Measurements from ENCODE around the gene GLCCI1. TPM values are rescaled to one million over a fixed set of nuclear protein-coding genes. Genes with fewer than 3 reads are reported as not detected.

Gene GLCCI1
- total and polyA plus RNA-seq, 2 of the 8 experiments (the other 6 are each of a cell fraction or from before 2014, with no cell fraction given) = 12.4 to 27.7 TPM

DNA sequence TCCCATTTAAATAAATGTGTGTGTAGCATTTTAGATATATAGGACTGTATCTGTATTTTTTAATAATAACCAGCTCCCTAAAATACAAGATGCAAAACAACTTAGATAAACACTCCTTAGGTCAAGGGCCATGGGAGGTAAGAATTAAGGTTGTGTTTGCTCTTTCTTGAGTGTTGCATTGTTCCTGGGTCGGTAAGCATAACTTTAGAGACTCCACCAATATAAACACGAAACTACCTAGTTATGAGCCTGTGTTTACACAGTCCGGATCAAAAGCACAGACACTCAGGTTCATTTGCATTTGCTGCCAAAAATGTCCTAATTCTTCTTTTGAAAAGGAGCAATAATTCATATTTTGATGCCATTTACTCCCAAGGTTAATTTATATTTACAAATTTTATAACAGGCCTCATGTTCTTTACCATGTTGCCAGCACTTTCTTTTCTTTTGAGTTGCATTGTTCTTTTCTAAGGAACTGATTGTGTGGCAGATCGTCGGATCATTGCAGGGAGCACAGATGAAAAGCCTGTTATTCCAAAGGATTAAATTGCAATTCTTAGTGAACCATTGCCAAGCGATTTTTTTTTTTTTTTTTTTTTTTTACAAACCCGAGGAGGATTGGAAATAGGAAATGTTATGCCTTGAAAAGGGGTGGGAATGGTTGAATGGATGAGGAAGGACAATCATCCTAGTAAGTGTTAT is 45.8 kb upstream of the GLCCI1 start:
- 72% methylated on average over 6 of the region's 7 CpGs; no CpG with 5 or more reads in 1 of the 2 experiments for WGBS, 2 experiments (ENCODE audit: extremely low coverage in 1 of 2, insufficient coverage in 1 of 2, insufficient read length in 1 of 2, insufficient replicate concordance in 2 of 2, low coverage in 1 of 2, low lambda C conversion rate in 2 of 2, missing lambda C conversion rate in 1 of 2)
- ChIA-PET POLR2A (ENCODE audit: partially characterized antibody) (no interaction called here), CTCF (ENCODE audit: partially characterized antibody) (interaction anchor here (0.7 to 1.8 kb wide), 2 partner anchors 242 to 292 kb away, joined by 4 read pairs; no protein-coding TSS in a partner anchor)
- H4K5ac ChIP-seq (ENCODE audit: insufficient read length, low read depth, low read length) = no peak overlapping the region
- no peaks in the 10 kb centered on the region for H3K79me1 ChIP-seq (ENCODE audit: low read depth, low read length)
- H2BK5ac ChIP-seq (ENCODE audit: low read depth, low read length) = no peak overlapping the region
- H2BK20ac ChIP-seq (ENCODE audit: low read length) = no peak overlapping the region
- FAIRE-seq (no peak), DNase-seq (ENCODE audit: low read depth in 1 of 2, low spot score in 2 of 2) (no peak)
- no peak overlapping the region for H4K8ac ChIP-seq (ENCODE audit: extremely low read depth, insufficient read depth, low read length)
- H2AK5ac ChIP-seq (ENCODE audit: low read depth, low read length) = no peak overlapping the region
- H2AFZ ChIP-seq (ENCODE audit: low read length) = no peak overlapping the region
- no peak overlapping the region for H3K27ac ChIP-seq (ENCODE audit: low read depth, low read length)
- no peak overlapping the region for H2BK15ac ChIP-seq (ENCODE audit: low read length)
- no peak overlapping the region for H4K91ac ChIP-seq (replicated peaks; ENCODE audit: insufficient read length, low read length)
- H2BK12ac ChIP-seq (ENCODE audit: low read depth, low read length) = no peak overlapping the region
- H3K36me3 ChIP-seq (ENCODE audit: control insufficient read depth in 2 of 4, insufficient read depth in 4 of 4, low read length in 3 of 4) = no peaks in the 10 kb centered on the region
- H3K14ac ChIP-seq (ENCODE audit: insufficient read length) = no peak overlapping the region
- no peak for TF ChIP-seq RXRA (IDR thresholded peaks at IDR 0.05; ENCODE audit: insufficient read depth, low read depth, low read length)
- no peak overlapping the region for H3K23ac ChIP-seq (ENCODE audit: insufficient read length)
- no peaks in the 10 kb centered on the region for H3K9me3 ChIP-seq (ENCODE audit: insufficient read depth in 2 of 2, low read depth in 1 of 2, low read length in 1 of 2)
- peaks cover 0 to 26% (median 2%) of the 10 kb centered on the region in 4 experiments; a peak in 3 of 7 replicates for H3K4me1 ChIP-seq (replicated peaks in 1 of 4; ENCODE audit: control insufficient read depth in 3 of 4, insufficient read depth in 4 of 4, low read length in 3 of 4)
- no peak overlapping the region for H3K4me2 ChIP-seq (ENCODE audit: insufficient read depth in 1 of 2, low read depth in 2 of 2, low read length in 2 of 2)
- no peaks in the 10 kb centered on the region for H3K27me3 ChIP-seq (replicated peaks in 1 of 4; ENCODE audit: control insufficient read depth in 3 of 4, extremely low read depth in 1 of 4, insufficient read depth in 3 of 4, low read length in 3 of 4)
- H3K4me3 ChIP-seq (ENCODE audit: extremely low read depth in 1 of 4, insufficient read depth in 2 of 4, low read depth in 3 of 4, low read length in 4 of 4) = no peak overlapping the region
- H2BK120ac ChIP-seq (replicated peaks; ENCODE audit: low read depth, low read length) = no peak overlapping the region
- H3K23me2 ChIP-seq (ENCODE audit: low read depth, low read length) = no peaks in the 10 kb centered on the region; the same call in 1 of the 2 replicates
- H3K79me2 ChIP-seq (ENCODE audit: control insufficient read depth in 1 of 2, insufficient read depth in 2 of 2, low read length in 2 of 2) = no peaks in the 10 kb centered on the region
- H4K20me1 ChIP-seq (replicated peaks in 1 of 2; ENCODE audit: control insufficient read depth in 1 of 2, insufficient read depth in 2 of 2, low read length in 2 of 2) = no peaks in the 10 kb centered on the region
- no peak overlapping the region for H3K56ac ChIP-seq (replicated peaks; ENCODE audit: insufficient read length, low read depth, low read length)
- H3K18ac ChIP-seq (ENCODE audit: extremely low read depth, low read length) = no peak overlapping the region
- no peak overlapping the region for H3K4ac ChIP-seq (replicated peaks; ENCODE audit: insufficient read length, low read depth, low read length)
- no peak overlapping the region for H3K9ac ChIP-seq (replicated peaks in 1 of 4; ENCODE audit: extremely low read depth in 1 of 4, low read depth in 3 of 4, low read length in 3 of 4)
